ENCODE results near the gene SULF2.

Gene SULF2

DNA sequence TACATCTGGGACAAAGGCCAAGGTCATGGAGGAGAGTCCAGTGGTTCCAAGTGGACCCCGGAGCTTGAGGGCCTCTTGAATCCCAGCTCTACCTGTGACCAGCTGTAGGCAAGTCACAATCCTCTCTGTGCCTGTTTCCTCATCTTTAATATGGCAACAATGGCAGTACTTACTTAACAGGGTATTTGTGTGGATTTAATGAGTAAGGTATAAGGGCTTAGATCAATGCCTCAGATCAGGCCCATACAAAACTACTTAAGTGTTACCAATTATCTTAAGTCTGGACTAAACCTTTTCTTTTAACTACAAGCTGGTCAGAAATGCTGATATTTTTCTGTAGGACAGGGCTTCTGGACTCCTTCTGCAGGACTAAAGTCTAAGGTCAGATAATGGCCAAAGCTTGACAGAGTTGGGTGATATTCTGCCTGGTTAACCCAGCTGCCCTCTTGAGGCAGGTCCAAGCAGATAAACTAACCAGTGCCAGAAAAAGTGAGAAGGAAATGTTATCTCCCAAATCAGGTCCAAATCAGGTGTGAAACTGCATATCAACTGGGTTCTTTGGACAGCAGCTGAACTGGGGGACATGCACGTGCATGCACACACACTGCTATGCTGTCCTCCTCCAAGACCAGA lies 2.2 kb downstream of the SULF2 start:
- no peak for DNase-seq

DNA sequence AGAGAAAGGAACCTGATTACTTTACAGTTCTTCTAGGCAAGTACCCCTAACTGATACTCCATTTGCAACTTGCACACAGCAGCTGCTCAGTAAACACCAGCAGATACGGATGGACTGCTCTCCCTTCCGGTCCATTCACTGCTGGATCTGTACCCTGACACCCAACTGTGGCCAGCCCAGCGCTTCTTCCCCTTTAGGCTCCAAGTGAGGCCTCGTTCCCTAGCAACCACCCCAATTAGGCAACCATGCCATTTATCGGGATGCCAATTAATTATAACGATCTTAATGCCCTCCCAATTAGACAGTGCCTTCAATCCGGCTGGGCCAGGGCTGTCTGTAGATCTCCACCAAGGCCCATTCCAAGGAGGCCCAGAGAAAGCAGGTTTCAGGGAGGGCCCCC lies 3.2 kb downstream of the SULF2 start:
- no peak for DNase-seq

GRCh38 chr20:47781632-47782031 lies 3.6 kb downstream of the SULF2 start:
- DNase-seq = no peak

GRCh38 chr20:47780720-47781389 lies 4.4 kb downstream of the SULF2 start:
- no peak for DNase-seq

- no peak for DNase-seq
Observed at GRCh38 chr20:47778398-47779354, 6.6 kb downstream of the SULF2 start.

DNA sequence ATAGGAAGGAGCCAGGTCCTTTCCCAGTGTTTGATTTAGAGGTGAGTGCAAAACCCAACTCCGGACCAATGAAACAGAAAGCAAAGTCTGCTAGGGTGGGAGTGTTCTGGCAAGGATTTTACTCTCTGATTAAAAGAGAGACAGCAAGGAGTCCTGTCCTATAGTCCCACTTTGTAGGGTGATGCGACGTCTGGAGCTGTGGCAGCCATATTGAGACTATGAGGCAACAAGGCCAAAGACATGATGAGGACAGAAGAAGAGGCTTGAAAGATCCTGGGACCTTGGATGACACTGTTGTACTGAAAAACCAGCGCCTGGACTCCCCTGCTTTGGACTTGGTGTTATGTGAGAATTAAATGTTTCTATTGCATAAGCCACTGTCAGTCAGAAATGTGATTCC lies 8.1 kb downstream of the SULF2 start:
- no peak for DNase-seq

GRCh38 chr20:47776639-47777038 lies 8.6 kb downstream of the SULF2 start:
- DNase-seq = no peak

GRCh38 chr20:47775841-47776240 lies 9.4 kb downstream of the SULF2 start:
- no peak for DNase-seq

DNA sequence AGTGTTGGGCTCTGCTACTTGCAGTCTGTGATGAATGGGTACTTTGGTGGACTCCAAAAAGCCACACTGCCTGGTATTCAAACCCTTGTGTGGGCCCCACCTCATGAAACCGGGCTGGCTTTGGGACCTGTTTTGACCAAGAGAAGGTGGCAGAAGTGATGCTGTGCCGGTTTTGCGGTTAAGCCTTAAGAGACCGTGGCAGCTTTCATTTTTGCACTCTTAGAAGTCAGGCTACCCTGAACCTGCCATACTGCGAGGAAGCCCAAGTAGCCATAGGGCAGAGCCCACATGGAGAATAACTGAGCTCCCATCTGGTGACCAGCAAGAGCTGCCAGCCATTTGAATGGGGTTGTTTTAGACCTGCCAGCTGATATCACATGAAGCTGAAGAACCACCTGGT lies 10.2 kb downstream of the SULF2 start:
- DNase-seq = no peak

DNA sequence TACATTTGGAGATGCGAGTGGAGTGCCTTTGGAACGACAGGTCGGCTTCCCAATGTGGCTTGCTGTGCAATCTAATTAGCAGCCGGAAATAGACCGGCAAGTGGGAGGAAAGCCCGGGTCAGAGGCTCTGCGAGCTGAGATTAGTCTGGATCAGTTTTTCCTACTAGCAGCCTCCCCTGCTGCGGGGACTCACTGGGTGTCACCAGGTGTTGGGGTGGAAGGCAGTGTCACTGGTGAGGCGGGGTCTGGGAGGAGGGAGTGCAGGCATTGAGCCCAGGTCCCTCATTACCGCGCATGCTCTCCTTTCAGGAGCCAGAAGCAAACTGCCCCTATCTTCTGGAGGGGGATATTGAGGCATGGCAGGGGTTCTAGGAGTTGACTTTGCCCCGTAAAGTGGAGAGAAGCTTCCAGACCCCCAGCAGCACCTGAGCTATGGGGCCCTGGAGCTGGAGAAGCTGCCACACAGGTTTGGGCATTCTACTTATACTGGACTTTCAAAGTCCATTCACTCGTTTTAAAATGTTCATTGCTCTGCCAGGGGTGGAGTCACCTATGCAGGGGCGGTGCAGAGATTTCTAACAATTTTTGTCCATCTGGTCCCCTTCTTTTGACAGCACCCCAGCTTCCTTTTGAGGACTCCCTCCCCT lies 11.0 kb downstream of the SULF2 start:
- no peak for DNase-seq

GRCh38 chr20:47773371-47773786 lies 11.9 kb downstream of the SULF2 start:
- DNase-seq = no peak

GRCh38 chr20:47770935-47771334 lies 14.3 kb downstream of the SULF2 start:
- DNase-seq = no peak

GRCh38 chr20:47768016-47768824 lies 17.1 kb downstream of the SULF2 start:
- DNase-seq = no peak

- DNase-seq = no peak
Observed at GRCh38 chr20:47765691-47766594, 19.3 kb downstream of the SULF2 start.

DNA sequence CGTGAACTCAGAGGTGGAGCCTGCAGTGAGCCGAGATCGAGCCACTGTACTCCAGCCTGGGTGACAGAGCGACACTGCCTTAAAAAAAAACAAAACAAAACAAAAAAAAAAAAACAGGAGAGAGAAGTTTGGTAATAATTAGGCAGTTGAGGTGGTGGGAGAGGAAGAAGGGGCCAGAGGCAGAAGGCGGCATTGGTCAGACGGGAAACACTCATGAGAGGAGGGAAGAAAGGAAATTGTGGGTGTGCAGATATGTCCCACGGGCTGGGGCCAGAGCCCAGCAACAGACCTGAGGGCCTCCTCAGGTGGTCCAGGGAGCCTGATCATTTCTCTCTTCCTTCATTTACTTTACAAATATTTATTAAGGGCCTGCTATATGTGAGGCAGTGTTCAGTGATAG lies 20.0 kb downstream of the SULF2 start:
- no peak for DNase-seq

DNA sequence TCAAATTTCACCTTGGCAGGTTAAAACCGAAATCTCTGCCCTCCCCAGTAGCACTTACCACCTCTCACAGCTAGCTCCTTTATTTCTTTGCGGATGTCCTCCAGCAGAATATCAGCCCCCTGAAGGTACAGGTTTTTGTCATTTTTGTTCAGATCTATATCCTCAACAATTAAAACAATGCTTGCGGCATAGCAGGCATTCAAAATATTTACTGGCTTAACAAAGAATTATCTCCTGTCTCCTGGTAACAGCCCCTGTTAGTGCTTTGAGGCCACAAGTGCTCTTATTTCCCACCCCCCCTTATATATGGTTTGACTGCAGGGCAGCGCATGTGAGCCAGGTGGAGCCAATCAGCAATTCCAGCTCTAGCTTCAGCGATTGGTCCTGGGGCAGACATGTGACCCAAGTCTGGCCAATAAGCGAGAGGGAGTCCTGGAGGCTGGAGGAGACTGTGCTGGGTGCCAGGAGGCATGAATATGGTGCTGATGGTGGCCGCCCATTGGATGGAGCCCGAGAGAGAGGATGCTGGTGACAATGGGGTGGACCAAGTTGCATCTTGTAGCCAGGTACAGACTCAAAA lies 21.0 kb downstream of the SULF2 start:
- DNase-seq = no peak

DNA sequence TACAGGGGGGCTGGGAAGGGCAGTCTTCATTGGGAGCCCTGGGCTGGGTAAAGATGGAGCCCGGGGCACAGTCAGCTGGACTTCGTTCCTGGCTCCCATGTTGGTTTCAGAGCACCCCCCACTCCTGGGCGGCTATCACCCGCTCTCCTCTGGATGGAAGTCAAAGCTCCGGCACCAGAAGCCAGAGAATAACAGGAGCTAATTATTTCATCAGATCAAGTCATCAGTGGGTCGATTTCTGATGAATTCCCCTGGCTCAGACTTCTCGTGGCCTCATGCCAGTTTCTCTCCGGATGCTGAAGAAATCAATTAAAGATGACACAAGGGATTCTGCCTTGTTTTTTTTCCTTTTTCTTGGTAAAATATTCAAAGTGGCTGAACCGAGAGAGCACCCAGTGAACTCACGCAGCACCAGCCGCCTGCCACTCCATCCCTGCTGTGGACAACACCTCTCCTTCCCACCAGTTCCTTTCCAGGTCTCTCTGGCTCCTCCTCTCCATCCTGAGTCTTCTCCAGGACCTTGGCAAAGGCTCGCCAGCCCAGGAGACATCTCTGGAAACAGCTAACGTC lies 22.5 kb downstream of the SULF2 start:
- DNase-seq = no peak

GRCh38 chr20:47761482-47762047 lies 23.7 kb downstream of the SULF2 start:
- DNase-seq = no peak

DNA sequence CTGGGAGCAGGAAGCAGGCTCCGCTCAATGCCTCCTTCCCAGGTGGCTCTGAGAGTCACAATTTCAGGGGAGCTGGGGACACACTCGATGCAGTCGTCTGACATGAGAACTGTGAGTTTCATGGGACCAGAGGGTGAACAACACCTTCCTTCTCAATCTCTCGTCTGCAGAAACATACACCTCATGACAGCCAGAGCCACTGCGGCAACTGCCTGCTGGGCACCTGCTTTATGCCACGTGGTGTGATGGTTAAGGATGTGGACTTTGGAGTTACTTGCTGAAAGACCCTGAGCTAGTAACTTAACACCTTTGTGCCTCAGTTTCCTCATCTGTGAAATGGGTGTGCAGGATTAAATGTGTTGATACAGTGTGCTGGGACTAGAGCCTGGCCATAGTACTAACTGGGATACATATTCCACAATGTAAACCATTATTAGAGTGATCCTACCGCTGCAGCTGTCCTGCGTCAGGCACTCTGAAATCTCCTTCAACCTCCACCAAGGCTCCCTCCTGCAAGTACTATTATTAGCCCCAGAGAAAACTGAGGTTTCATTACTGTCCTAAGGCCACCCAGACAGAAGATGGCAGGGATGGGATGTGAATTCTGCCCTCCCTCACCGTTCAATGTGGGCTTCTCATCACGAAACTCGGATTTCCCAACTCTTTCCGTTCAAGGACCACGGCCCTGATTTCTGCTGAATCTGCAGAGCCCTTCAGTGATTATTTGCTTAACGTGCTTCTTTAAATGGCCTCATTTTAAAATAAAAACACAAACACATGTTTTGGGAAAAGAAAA lies 24.4 kb downstream of the SULF2 start:
- no peak for DNase-seq
